ENCODE measurements around the gene RALGAPA1.

RALGAPA1 gene

DNA sequence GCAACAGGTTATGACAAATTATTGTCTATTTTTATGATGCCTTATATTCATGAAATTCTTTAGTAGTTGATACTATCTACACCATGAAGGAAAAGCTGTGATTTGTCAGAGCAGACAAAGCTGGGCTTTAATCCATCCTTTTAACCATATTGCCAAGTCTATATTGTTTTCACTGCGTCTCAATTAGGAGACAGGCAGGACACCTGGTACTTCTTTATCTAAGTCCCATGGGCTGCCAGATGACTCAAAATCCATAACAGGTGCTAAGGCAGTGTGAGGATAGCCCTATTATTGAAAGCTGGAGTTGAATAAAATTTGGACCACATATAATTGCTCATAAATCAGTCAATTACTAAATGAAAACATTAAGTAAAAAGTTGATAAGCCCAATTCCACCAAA lies 252.5 kb downstream of the RALGAPA1 start:
- in situ Hi-C loops (cut with MboI; ENCODE audit: low sequenced_read_pairs) = no loop called here

DNA sequence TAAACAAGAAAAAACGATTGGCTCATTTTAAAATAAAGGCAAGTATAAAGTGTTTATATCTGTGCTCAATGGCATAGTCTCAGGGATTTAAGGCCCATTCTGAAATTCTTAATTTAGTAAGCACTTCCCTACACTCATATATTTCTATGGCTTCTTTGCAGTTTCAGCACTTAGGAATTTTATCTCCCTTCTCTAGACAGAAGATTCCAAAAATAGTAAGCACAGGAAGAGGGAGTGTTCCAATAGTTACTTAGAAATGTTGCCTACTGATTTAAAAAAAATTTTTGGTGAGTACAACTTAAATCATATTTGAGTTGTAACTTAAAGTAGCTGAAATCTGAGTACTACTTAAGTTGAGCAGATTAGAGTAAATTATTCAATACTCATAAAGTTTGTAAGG lies 255.3 kb downstream of the RALGAPA1 start:
- in situ Hi-C loops (cut with MboI; ENCODE audit: low sequenced_read_pairs) = no loop called here

DNA sequence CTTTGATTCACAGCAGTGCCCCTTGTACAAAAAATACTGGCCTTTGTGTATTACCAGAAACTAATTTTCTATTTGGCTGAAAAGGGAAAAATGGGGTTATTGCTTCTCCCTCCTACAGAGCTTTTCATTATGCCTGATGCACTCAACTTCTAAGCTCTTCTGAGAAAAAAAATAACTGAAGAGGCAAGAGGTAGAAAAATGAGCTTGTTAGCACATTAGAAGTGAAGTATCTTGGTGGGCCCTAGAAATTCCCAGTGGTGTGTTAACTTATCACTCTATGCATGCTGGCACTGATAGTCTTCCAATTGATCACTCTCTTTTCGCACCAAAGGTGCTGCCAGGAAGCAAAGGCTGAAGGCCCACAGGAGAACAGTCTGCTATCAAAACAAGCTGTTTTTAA lies 258.0 kb downstream of the RALGAPA1 start:
- in situ Hi-C loops (cut with MboI; ENCODE audit: low sequenced_read_pairs) = no loop called here

DNA sequence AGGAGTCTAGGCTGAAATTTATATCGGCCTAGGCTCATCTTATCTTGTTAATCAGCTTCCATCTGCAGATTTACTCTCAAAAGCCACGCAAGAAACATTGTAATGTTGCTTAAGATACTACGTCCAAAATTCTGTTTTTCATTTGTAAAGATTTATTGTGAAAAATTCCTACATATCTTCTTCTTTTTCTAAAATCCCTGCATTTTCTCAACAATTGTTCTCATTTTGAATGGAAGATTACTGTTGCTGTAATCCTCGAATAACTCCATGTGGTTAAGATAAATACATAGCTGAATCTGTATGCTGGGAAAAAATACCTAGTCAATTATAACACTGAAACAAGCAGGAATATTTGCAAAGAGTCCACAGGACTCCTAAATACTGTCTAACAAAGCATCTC lies 259.5 kb downstream of the RALGAPA1 start:
- in situ Hi-C loops (cut with MboI; ENCODE audit: low sequenced_read_pairs) = no loop called here

DNA sequence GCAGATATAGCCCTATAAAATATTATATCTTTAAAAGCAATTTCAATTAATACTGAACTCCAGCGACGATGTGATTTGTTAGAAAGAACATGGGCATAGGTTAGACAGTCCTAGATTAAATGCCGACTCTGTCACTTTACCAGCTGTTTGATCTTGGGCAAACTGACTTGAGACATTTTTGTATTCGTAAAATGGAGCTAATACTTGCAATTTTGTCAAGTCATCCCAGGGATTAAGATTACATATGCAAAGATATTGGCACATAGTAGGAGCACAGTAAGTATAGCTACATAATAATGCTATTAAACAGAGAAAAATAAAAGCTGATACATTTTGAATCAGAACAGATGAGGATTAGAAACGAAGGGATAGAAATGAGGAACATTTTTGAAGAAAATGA lies 266.1 kb downstream of the RALGAPA1 start:
- in situ Hi-C loops (cut with MboI; ENCODE audit: low sequenced_read_pairs) = no loop called here

DNA sequence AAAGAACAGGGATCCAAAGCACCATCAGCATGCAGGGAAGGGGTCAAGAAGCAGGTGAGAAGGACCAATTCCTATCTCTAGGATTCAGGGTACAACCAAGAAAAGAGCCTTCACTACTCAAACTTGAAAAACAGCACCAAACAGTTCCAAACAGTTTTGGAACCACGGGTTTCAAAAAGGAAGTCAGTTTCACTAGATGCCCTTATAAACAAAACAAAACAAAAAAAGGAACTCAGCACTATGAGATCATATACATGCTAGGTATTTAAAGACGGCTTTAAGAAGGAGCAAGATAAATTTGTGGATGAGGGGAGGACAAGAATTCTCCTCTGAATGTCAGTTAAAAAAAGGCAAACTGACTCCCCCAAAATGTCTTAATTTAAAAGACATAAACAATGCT lies 269.1 kb downstream of the RALGAPA1 start:
- in situ Hi-C loops (cut with MboI; ENCODE audit: low sequenced_read_pairs) = no loop called here

DNA sequence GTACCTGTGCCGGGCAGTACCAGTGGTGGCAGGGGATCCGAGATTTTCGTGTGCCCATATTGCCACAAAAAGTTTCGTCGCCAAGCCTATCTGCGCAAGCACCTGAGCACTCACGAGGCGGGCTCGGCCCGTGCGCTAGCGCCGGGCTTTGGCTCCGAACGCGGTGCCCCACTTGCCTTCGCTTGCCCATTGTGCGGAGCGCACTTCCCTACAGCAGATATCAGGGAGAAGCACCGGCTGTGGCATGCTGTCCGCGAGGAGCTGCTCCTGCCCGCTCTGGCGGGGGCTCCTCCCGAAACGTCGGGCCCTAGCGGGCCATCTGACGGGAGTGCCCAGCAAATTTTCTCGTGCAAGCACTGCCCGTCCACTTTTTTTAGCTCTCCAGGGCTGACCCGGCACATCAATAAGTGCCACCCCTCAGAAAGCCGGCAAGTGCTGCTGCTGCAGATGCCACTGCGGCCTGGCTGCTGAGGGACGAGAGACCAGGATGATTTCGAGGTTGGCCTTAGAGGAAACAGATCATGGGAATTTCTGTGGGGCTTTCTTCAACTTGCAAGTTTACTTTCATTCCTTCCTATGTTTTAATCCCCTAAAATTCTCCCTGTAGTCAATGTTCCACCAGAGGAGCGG lies 273.5 kb downstream of the RALGAPA1 start:
- in situ Hi-C loops (cut with MboI; ENCODE audit: low sequenced_read_pairs) = no loop called here

DNA sequence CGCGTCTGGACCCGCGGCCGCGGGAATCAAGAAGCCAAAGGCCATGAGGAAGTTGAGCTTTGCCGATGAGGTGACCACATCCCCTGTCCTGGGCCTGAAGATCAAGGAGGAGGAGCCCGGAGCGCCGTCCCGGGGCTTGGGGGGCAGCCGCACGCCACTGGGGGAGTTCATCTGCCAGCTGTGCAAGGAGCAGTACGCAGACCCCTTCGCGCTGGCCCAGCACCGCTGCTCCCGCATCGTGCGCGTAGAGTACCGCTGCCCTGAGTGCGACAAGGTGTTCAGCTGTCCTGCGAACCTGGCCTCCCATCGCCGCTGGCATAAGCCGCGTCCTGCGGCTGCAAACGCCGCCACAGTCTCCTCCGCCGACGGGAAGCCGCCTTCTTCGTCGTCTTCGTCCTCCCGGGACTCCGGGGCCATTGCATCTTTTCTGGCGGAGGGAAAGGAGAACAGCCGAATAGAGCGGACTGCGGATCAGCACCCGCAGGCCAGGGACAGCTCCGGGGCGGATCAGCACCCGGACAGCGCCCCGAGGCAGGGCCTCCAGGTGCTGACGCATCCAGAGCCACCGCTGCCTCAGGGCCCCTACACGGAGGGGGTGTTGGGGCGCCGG lies 274.1 kb downstream of the RALGAPA1 start:
- in situ Hi-C loops (cut with MboI; ENCODE audit: low sequenced_read_pairs) = no loop called here

DNA sequence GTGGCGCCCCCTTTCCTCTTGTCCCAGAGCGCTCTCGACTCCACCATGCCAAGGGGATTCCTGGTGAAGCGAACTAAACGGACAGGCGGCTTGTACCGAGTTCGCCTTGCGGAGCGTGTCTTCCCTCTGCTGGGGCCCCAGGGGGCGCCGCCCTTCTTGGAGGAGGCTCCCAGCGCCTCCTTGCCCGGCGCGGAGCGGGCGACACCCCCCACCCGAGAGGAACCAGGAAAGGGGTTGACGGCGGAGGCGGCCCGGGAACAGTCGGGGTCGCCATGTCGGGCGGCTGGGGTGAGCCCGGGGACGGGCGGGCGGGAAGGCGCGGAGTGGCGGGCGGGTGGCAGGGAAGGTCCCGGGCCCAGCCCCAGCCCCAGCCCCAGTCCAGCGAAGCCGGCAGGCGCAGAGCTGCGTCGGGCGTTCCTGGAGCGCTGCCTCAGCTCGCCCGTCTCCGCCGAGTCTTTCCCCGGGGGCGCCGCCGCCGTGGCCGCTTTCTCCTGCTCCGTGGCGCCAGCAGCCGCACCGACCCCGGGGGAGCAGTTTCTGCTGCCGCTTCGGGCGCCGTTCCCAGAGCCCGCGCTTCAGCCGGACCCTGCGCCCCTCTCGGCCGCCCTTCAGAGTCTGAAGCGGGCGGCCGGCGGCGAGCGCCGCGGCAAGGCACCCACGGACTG lies 274.8 kb downstream of the RALGAPA1 start:
- in situ Hi-C loops (cut with MboI; ENCODE audit: low sequenced_read_pairs) = no loop called here

DNA sequence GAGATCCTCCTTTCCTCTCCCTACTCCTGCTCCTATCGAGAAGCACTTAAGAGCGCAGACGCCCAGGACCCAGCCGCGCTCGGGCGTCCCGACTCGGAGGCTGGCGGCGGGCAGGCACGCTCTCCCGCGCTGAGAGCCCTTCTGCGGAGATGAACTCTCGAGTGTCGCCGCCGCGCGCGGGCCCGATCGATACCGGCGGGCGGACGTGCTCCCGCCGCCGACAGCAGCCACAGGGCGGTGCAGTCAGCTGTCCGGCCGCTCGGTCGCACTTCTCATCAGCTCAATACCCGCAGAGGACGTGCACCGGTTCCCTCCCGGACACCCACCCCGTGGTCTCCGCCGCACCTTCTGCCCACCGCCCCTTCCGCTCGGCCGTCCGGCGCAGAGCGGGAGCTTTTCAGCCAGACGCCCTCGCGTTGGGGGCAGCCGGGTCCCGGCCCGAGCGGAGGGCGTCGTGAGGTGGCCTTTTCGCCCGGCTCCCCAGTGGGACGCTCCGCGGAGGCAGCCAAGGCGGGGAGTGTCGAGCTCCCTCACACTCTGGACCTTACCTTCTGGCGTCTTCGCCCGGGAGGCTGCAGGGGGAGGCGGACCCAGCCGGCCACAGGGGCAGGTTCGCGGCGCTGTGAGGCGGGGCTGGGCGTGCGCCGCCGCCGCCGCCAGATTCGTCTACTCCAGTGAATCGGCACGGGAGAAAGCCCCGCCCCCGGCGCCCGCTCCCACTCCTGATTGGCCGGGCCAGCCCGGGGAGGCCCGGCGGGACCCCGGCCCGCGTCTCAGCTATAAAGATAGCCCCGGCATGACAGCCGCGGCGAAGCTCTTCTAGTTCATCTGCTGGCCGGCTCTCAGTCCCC lies 275.5 kb downstream of the RALGAPA1 start, which contains the start of gene INSM2:
TSS of gene INSM2 (plus strand) at position 808 of the 851 bp plus-strand sequence. CDS start 89 bp downstream, outside the sequence.
- in situ Hi-C loops (cut with MboI; ENCODE audit: low sequenced_read_pairs) = no loop called here

DNA sequence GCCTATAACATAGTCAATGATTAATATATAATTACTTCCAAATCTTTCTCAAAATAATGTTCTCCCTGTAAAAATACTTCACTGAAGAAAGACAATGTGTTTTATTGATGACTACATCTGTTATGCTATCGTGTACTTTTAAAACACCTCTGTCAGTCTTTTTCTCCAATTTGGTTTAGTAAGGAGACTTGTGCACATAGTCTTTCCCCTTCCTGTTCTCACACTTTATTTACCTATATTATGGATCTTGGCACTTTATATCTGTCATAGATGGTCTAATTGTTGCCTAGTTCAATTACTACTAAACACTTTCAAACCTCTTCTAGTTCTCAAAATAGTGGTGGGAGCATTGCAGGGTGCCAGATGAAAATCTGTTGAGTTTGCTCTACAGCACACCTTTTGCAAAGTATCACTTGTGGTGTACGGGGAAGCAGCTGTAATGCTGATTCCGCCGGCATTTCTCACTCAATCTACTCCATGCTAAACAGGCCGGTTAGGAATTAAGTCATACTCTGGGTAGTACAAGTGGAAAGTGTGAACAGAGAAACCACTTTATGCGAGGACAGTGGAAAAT lies 276.2 kb downstream of the RALGAPA1 start:
- in situ Hi-C loops (cut with MboI; ENCODE audit: low sequenced_read_pairs) = no loop called here

DNA sequence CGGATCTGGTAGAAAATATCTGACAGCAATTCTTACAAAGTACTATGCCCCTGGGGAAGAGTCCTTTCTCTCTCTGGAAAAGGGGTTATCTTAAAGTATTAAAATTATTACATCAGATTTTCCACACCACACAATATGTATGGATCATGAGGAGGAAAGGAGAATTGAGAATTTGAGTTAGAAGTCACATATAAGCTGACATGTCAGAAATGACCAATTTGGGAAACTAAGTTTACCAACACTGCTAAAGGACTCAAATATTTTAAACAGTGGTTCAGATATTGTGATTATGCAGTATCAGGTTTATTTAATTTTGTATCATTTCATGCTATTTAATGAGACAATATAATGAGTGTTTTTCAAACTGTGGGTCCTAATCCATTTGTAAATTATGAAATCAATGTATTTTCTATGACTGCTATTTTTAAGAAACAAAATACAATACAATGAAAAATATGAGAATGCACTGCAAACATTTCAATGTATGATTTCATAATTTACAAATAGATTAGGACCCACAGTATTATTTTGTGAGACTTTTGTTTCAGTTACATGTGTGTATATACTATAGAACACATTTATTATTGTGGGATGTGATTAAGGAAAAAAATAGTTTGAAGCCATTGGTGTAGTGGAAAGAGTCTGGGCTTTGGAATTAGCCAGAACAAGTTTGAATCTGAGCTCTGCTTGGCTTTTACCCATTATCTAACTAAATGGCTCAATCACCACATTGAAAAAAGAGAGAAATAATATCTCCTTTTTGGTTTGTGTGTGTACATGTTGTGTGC lies 276.9 kb downstream of the RALGAPA1 start:
- in situ Hi-C loops (cut with MboI; ENCODE audit: low sequenced_read_pairs) = no loop called here

DNA sequence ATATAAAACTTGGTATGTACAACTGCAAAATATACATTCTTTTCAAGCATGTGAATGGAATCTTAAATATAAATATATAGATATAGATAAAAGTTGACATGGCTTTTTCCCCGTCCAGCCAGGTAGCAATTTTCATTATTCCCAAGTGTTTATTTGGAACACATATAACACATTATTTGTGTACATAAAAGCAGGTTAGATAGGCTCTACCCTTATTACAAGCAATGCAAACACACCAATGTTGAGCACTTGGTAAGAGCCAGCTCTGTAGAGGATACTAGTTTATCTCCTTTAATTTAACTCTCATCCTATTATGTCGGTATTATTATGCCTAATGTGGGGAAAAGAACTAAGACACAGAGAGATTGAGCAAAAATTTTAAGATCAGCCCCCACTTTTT lies 282.1 kb downstream of the RALGAPA1 start:
- in situ Hi-C loops (cut with MboI; ENCODE audit: low sequenced_read_pairs) = no loop called here

DNA sequence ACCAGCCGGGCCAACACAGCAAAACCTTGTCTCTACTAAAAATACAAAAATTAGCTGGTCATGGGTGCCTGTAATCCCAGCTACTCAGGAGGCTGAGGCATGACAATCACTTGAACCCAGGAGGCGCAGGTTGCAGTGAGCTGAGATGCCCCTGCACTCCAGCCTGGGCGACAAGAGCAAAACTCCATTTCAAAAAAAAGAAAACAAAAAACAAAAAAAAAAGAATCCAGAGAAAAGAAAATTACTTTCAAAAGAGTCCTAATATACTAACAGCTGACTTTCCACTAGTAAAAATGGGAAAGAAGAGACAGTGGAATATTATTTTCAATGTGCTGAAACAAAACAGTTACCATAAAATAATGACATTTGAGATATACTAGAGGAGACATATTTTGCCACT lies 283.4 kb downstream of the RALGAPA1 start:
- in situ Hi-C loops (cut with MboI; ENCODE audit: low sequenced_read_pairs) = no loop called here

DNA sequence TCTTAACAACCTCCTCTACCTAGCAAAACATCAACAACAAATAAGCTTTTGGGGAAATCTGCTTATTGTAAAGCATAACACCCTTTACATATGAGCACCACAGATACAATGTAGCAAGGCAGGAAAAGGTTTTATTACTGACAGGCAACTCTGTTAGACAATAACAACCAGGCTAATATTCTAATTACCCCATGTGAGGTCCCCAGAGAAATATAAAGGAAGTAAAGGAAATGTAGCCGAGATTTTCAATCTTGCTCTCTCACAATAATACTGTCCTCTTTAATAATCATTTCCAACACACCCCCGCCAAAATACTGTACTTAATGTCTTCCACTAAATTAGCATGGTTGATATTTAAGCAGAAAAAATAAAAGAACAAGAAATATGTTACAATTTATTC lies 289.1 kb downstream of the RALGAPA1 start:
- in situ Hi-C loops (cut with MboI; ENCODE audit: low sequenced_read_pairs) = no loop called here

DNA sequence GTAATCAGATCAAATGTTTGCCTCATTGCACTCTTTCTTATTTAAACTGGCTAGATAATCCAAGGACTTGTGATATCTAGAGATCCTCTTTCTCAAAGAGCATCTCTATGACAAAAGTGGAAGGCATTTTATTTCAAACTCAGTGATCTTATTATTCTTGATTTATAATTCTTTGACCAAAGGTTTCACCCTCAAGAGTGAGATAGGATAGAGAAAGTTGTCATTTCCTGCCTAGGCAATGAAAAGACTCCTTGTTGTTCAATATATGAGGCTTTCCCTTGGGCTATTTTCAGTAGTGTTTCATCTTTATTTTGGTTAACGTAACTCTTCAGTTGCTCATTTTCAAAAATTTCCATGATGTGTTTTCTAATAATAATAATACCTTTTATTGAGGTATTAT lies 293.2 kb downstream of the RALGAPA1 start:
- in situ Hi-C loops (cut with MboI; ENCODE audit: low sequenced_read_pairs) = no loop called here

DNA sequence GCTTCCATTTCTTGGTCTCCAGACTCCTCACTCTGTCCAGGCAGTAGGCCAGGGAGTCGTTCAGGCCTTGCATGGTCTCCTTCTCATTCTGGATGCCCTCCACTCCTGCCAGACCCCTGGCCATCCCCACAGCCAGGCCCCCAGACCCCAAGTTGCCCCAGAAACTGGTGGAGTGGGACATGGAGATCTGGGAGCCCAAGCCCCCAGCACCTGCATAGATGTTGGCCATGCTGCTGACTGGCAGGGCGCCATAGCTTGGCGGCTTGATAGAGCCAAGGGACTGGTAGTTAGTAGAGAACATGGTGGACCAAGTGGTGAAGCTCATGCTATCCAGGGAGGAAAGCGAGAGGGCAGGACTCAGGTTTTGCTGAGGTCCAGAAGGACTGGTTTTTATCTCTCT lies 296.3 kb downstream of the RALGAPA1 start:
- in situ Hi-C loops (cut with MboI; ENCODE audit: low sequenced_read_pairs) = no loop called here

DNA sequence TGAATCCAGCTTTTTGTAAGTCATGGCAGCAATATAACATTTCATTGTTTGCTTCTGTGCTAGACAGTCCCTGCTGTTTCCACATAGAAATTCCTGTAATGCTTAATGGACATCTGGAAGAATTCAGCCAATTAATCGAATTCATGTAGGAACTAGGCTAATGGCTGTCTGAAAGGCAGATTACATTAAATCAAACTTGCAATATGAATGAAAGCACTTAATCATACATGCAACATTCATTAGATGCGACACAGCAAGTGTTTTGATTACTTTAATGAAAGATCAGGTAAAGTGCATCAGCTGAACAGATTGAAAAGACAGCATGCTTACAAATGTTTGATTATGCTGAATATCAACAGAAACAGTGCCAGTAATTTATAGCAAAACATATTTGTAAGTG lies 299.2 kb downstream of the RALGAPA1 start:
- in situ Hi-C loops (cut with MboI; ENCODE audit: low sequenced_read_pairs) = no loop called here

DNA sequence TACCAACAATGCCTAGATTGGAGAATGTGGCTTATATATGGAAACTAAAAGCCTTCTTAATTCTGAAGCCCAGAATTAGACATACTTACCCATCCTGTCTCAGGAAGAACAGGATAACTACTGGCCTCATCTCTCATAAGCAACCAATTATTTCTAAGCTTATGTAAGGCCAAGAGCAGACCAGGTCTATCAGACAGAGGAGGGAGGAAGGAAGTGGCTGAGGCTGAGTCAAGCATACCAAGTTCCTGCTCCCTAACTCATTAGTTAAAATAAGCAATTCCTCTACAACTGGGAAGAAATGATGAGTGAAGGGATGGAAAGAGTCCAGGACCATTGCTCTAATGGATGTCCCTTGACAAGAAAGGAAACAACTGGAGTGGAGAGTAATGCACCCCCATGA lies 302.2 kb downstream of the RALGAPA1 start:
- in situ Hi-C loops (cut with MboI; ENCODE audit: low sequenced_read_pairs) = no loop called here

DNA sequence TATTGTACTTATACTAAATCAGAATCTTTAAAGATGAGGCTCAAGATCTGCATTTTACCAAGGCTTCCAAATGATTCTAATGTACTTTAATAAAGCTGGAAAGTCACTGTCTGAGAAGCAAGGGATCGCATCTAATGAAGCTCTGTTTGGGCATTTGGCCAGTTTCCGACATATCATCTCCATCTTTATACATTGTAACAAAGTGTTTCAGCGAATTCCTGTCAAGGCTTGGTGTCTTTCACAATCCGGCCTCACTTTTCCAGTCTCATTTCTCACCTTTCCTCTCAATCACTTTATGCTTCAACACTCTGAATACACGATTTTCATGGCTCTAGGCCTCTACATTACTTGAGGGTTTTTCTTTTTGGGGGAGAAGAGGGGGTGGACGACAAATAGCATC lies 302.6 kb downstream of the RALGAPA1 start:
- in situ Hi-C loops (cut with MboI; ENCODE audit: low sequenced_read_pairs) = no loop called here
